Coronary artery (tissue), 2 donors: Measurements from ENCODE around the gene ATF7IP.
"Not testable (repeated sequence)": the region's sequence is repeated elsewhere in the genome, so short reads cannot be mapped to it uniquely, and the experiment has no call there.

Source experiments
- DNase-seq: peaks from one replicate; pipeline ENCODE4 v3.0.0-alpha.2; 2017; ENCODE audit warnings: low spot score
- H3K27ac ChIP-seq, 2 donors: fragments of 200-600 bp; sonication (generic); one replicate each; pipeline ENCODE4 v1.5.1; 2016 to 2019
- H3K4me3 ChIP-seq: fragments of 200-600 bp; sonication (generic); 2 replicates; pipeline ENCODE4 v1.5.1; 2016; ENCODE audit warnings: mild to moderate bottlenecking, moderate library complexity
- CTCF ChIP-seq: fragments of 200-600 bp; sonication (generic); IDR thresholded peaks from one replicate; pipeline ENCODE4 v1.5.1; 2019; ENCODE audit warnings: antibody characterized with exemption

The ATF7IP gene

GRCh38 chr12:14327711-14328110, 37.8 kb upstream of the ATF7IP start:
- Histone ChIP-seq H3K27ac (no peak overlapping the region), H3K4me3 (no peak overlapping the region)
- DNase-seq: no peak
- TF ChIP-seq CTCF: no peak

GRCh38 chr12:14332482-14332881, 33.0 kb upstream of the ATF7IP start:
- no peak for TF ChIP-seq CTCF

GRCh38 chr12:14340371-14340770, 25.1 kb upstream of the ATF7IP start:
- no peak for TF ChIP-seq CTCF
- no peak overlapping the region for H3K27ac ChIP-seq
- DNase-seq: no peak
- no peak overlapping the region for H3K4me3 ChIP-seq

More at GRCh38 chr12:14332482-14332881, 33.0 kb upstream of the ATF7IP start:
- no peak overlapping the region for H3K27ac ChIP-seq
- no peak for DNase-seq
- H3K4me3 ChIP-seq: no peak overlapping the region

- not testable (repeated sequence) for H3K4me3 ChIP-seq, DNase-seq, H3K27ac ChIP-seq
These were observed 14.0 kb upstream of the ATF7IP start for GRCh38 chr12:14351524-14351923.

GRCh38 chr12:14352066-14352465, 13.4 kb upstream of the ATF7IP start:
- not testable (repeated sequence) for DNase-seq, H3K27ac ChIP-seq, H3K4me3 ChIP-seq

- H3K27ac ChIP-seq, H3K4me3 ChIP-seq, DNase-seq: not testable (repeated sequence)
These were observed 10.8 kb upstream of the ATF7IP start for GRCh38 chr12:14354665-14355064.

- no peak for TF ChIP-seq CTCF
- no peak for DNase-seq
- Histone ChIP-seq H3K4me3 (no peak overlapping the region), H3K27ac (no peak overlapping the region)
These were observed 9.3 kb upstream of the ATF7IP start for GRCh38 chr12:14356147-14356546.

GRCh38 chr12:14357486-14357885, 8.0 kb upstream of the ATF7IP start:
- DNase-seq: no peak
- H3K27ac ChIP-seq: no peak overlapping the region
- no peak for TF ChIP-seq CTCF

GRCh38 chr12:14362352-14362751, 3.1 kb upstream of the ATF7IP start:
- DNase-seq: no peak
- Histone ChIP-seq H3K4me3 (no peak overlapping the region), H3K27ac (no peak overlapping the region)
- TF ChIP-seq CTCF: no peak

More at GRCh38 chr12:14357486-14357885, 8.0 kb upstream of the ATF7IP start:
- H3K4me3 ChIP-seq: no peak overlapping the region
